ENCODE measurements around the gene CABLES1.
"Not testable (repeated sequence)": the region's sequence is repeated elsewhere in the genome, so short reads cannot be mapped to it uniquely, and the experiment has no call there.

CABLES1 gene

GRCh38 chr18:23156134-23156533 lies 20.8 kb downstream of the CABLES1 start:
- H3K9me2 ChIP-seq (ENCODE audit: low read depth, low read length): no peaks in the 10 kb centered on the region
- no peak overlapping the region for H3K4me2 ChIP-seq (ENCODE audit: low read length)
- no peaks in the 10 kb centered on the region for H3K9me3 ChIP-seq (ENCODE audit: low read length)
- H3K9ac ChIP-seq (ENCODE audit: low read length): no peak overlapping the region
- H3K27ac ChIP-seq (ENCODE audit: low read depth, low read length, poor library complexity, severe bottlenecking): no peak overlapping the region
- H3K27me3 ChIP-seq (ENCODE audit: insufficient read depth, low read length): no peaks in the 10 kb centered on the region
- H3F3A ChIP-seq (ENCODE audit: insufficient read depth, low read length): no peaks in the 10 kb centered on the region
- no peak overlapping the region for H3K4me3 ChIP-seq (ENCODE audit: low read depth, low read length, poor library complexity, severe bottlenecking)
- no peaks in the 10 kb centered on the region for H4K20me1 ChIP-seq (ENCODE audit: insufficient read depth, low read length)
- H3K4me1 ChIP-seq (ENCODE audit: insufficient read depth, low read length, severe bottlenecking): peaks cover 5% of the 10 kb centered on the region
- H3K36me3 ChIP-seq (ENCODE audit: insufficient read depth, low read length): no peaks in the 10 kb centered on the region
- TF ChIP-seq CTCF (IDR thresholded peaks at IDR 0.05; ENCODE audit: low read length): no peak
- TF ChIP-seq EZH2 (IDR thresholded peaks at IDR 0.05; ENCODE audit: borderline replicate concordance, low read length): no peak
- no peaks in the 10 kb centered on the region for H3K79me2 ChIP-seq (ENCODE audit: insufficient read depth, low read length)
- no peak overlapping the region for H2AFZ ChIP-seq (ENCODE audit: low read length)

- no peaks in the 10 kb centered on the region; the same call in 1 of the 2 replicates for H3K36me3 ChIP-seq (ENCODE audit: insufficient read depth, low read length)
- no peaks in the 10 kb centered on the region for H3K27me3 ChIP-seq (ENCODE audit: insufficient read depth, low read length)
- H3K27ac ChIP-seq (ENCODE audit: low read depth, low read length, poor library complexity, severe bottlenecking): no peak overlapping the region
- H3K9me3 ChIP-seq (ENCODE audit: low read length): no peaks in the 10 kb centered on the region
- no peak overlapping the region for H3K4me3 ChIP-seq (ENCODE audit: low read depth, low read length, poor library complexity, severe bottlenecking)
- H3K4me2 ChIP-seq (ENCODE audit: low read length): no peak overlapping the region
- H4K20me1 ChIP-seq (ENCODE audit: insufficient read depth, low read length): no peaks in the 10 kb centered on the region
- H3F3A ChIP-seq (ENCODE audit: insufficient read depth, low read length): no peaks in the 10 kb centered on the region
- no peak overlapping the region for H2AFZ ChIP-seq (ENCODE audit: low read length)
- no peak for TF ChIP-seq EZH2 (IDR thresholded peaks at IDR 0.05; ENCODE audit: borderline replicate concordance, low read length)
- peaks cover 5% of the 10 kb centered on the region for H3K4me1 ChIP-seq (ENCODE audit: insufficient read depth, low read length, severe bottlenecking)
- no peaks in the 10 kb centered on the region for H3K79me2 ChIP-seq (ENCODE audit: insufficient read depth, low read length)
- H3K9ac ChIP-seq (ENCODE audit: low read length): no peak overlapping the region
- H3K9me2 ChIP-seq (ENCODE audit: low read depth, low read length): no peaks in the 10 kb centered on the region
Measured at GRCh38 chr18:23158058-23158457, 22.8 kb downstream of the CABLES1 start.

- not testable (repeated sequence) for H3K9me3 ChIP-seq (ENCODE audit: low read length); H3K4me2 ChIP-seq (ENCODE audit: low read length); H3K36me3 ChIP-seq (ENCODE audit: insufficient read depth, low read length); H2AFZ ChIP-seq (ENCODE audit: low read length); H3K9ac ChIP-seq (ENCODE audit: low read length); H3K79me2 ChIP-seq (ENCODE audit: insufficient read depth, low read length); H4K20me1 ChIP-seq (ENCODE audit: insufficient read depth, low read length); H3K4me3 ChIP-seq (ENCODE audit: low read depth, low read length, poor library complexity, severe bottlenecking); H3K27ac ChIP-seq (ENCODE audit: low read depth, low read length, poor library complexity, severe bottlenecking); H3K4me1 ChIP-seq (ENCODE audit: insufficient read depth, low read length, severe bottlenecking); H3K27me3 ChIP-seq (ENCODE audit: insufficient read depth, low read length); H3F3A ChIP-seq (ENCODE audit: insufficient read depth, low read length); H3K9me2 ChIP-seq (ENCODE audit: low read depth, low read length)
Measured at GRCh38 chr18:23158884-23159283, 23.6 kb downstream of the CABLES1 start.

- peaks cover 5% of the 10 kb centered on the region for H3K4me1 ChIP-seq (ENCODE audit: insufficient read depth, low read length, severe bottlenecking)
- no peaks in the 10 kb centered on the region for H3K9me3 ChIP-seq (ENCODE audit: low read length)
- no peaks in the 10 kb centered on the region for H3K9me2 ChIP-seq (ENCODE audit: low read depth, low read length)
- TF ChIP-seq CTCF (IDR thresholded peaks at IDR 0.05; ENCODE audit: low read length) (no peak), EZH2 (IDR thresholded peaks at IDR 0.05; ENCODE audit: borderline replicate concordance, low read length) (no peak)
- H3F3A ChIP-seq (ENCODE audit: insufficient read depth, low read length): no peaks in the 10 kb centered on the region
- H3K79me2 ChIP-seq (ENCODE audit: insufficient read depth, low read length): no peaks in the 10 kb centered on the region
- H3K9ac ChIP-seq (ENCODE audit: low read length): no peak overlapping the region
- no peak overlapping the region for H3K4me2 ChIP-seq (ENCODE audit: low read length)
- no peak overlapping the region for H3K27ac ChIP-seq (ENCODE audit: low read depth, low read length, poor library complexity, severe bottlenecking)
- no peaks in the 10 kb centered on the region for H4K20me1 ChIP-seq (ENCODE audit: insufficient read depth, low read length)
- H3K27me3 ChIP-seq (ENCODE audit: insufficient read depth, low read length): no peaks in the 10 kb centered on the region
- no peak overlapping the region for H2AFZ ChIP-seq (ENCODE audit: low read length)
- no peak overlapping the region for H3K4me3 ChIP-seq (ENCODE audit: low read depth, low read length, poor library complexity, severe bottlenecking)
- no peaks in the 10 kb centered on the region; the same call in 1 of the 2 replicates for H3K36me3 ChIP-seq (ENCODE audit: insufficient read depth, low read length)
Measured at GRCh38 chr18:23159344-23159743, 24.1 kb downstream of the CABLES1 start.

Measured in OCI-LY1 (cell line).